ENCODE results near the gene STXBP1. TPM values are rescaled to one million over a fixed set of nuclear protein-coding genes. Genes with fewer than 3 reads are reported as not detected.

The STXBP1 gene
- total and polyA plus RNA-seq, 8 donors, result 5.2 to 77.7 (median 17.6) TPM

GRCh38 chr9:127692071-127692470, 80.0 kb downstream of the STXBP1 start:
- H3K27me3 ChIP-seq, result no peaks in the 10 kb centered on the region
- H3K36me3 ChIP-seq, result peaks cover 0 to 65% (median 43%) of the 10 kb centered on the region in 4 donors
- intact Hi-C loops (cut with DNase I; ENCODE audit: low total_unique reads), result no loop called here
- H3K4me1 ChIP-seq, result no peaks in the 10 kb centered on the region
- no peak overlapping the region for H3K27ac ChIP-seq
- H3K4me3 ChIP-seq, result no peak overlapping the region
- no peaks in the 10 kb centered on the region for H3K9me3 ChIP-seq
- TF ChIP-seq POLR2A (IDR thresholded peaks at IDR 0.05) (no peak), CTCF (IDR thresholded peaks at IDR 0.05) (no peak), POLR2AphosphoS5 (IDR thresholded peaks at IDR 0.05) (no peak), EP300 (IDR thresholded peaks at IDR 0.05) (no peak)
- 73 to 86% (median 75%) methylated on average over 20 of the region's 20 CpGs for WGBS, 5 donors
- no peak for DNase-seq

- intact Hi-C loops (cut with DNase I; ENCODE audit: low total_unique reads), result no loop called here
- H3K9me3 ChIP-seq, result no peaks in the 10 kb centered on the region
- peaks cover 0 to 56% (median 38%) of the 10 kb centered on the region in 4 donors for H3K36me3 ChIP-seq
- DNase-seq, result no peak
- no peaks in the 10 kb centered on the region for H3K27me3 ChIP-seq
- WGBS, 5 donors, result 82 to 91% (median 87%) methylated on average over 10 of the region's 10 CpGs
- H3K27ac ChIP-seq, result no peak overlapping the region
- no peaks in the 10 kb centered on the region for H3K4me1 ChIP-seq
- H3K4me3 ChIP-seq, result no peak overlapping the region
- TF ChIP-seq POLR2AphosphoS5 (IDR thresholded peaks at IDR 0.05) (no peak), CTCF (IDR thresholded peaks at IDR 0.05) (no peak), EP300 (IDR thresholded peaks at IDR 0.05) (no peak), POLR2A (IDR thresholded peaks at IDR 0.05) (no peak)
Observed at GRCh38 chr9:127693143-127693542, 81.1 kb downstream of the STXBP1 start.

- DNase-seq, result no peak
- no peaks in the 10 kb centered on the region for H3K27me3 ChIP-seq
- no peaks in the 10 kb centered on the region for H3K9me3 ChIP-seq
- no peak overlapping the region for H3K27ac ChIP-seq
- intact Hi-C loops (cut with DNase I; ENCODE audit: low total_unique reads), result no loop called here
- no peak overlapping the region for H3K4me3 ChIP-seq
- no peaks in the 10 kb centered on the region for H3K4me1 ChIP-seq
- TF ChIP-seq POLR2AphosphoS5 (IDR thresholded peaks at IDR 0.05) (no peak), CTCF (IDR thresholded peaks at IDR 0.05) (no peak), POLR2A (IDR thresholded peaks at IDR 0.05) (no peak), EP300 (IDR thresholded peaks at IDR 0.05) (no peak)
- WGBS, 5 donors, result 87 to 93% (median 91%) methylated on average over 4 of the region's 4 CpGs
- peaks cover 0 to 51% (median 34%) of the 10 kb centered on the region in 4 donors for H3K36me3 ChIP-seq
Observed at GRCh38 chr9:127693697-127694096, 81.6 kb downstream of the STXBP1 start.

GRCh38 chr9:127694890-127695720, 83.0 kb downstream of the STXBP1 start:
- peaks cover 0 to 14% (median 10%) of the 10 kb centered on the region in 4 donors for H3K4me1 ChIP-seq
- TF ChIP-seq POLR2AphosphoS5 (IDR thresholded peaks at IDR 0.05), result no peak
- TF ChIP-seq CTCF (IDR thresholded peaks at IDR 0.05), result no peak
- TF ChIP-seq POLR2A (IDR thresholded peaks at IDR 0.05), result no peak
- no peak for TF ChIP-seq EP300 (IDR thresholded peaks at IDR 0.05)
- WGBS, 5 donors, result 61 to 67% (median 64%) methylated on average over 9 of the region's 9 CpGs
- H3K9me3 ChIP-seq, result no peaks in the 10 kb centered on the region
- H3K27me3 ChIP-seq, result no peaks in the 10 kb centered on the region
- H3K27ac ChIP-seq, result no peak overlapping the region
- intact Hi-C loops (cut with DNase I; ENCODE audit: low total_unique reads), result no loop called here
- DNase-seq, result no peak
- H3K4me3 ChIP-seq, result no peak overlapping the region
- peaks cover 0 to 38% (median 21%) of the 10 kb centered on the region in 4 donors for H3K36me3 ChIP-seq

All from stomach (tissue), 9 donors.